DMS53 treated with DMSO at 0.1 percent for 48 hours (cell line): ENCODE data around the gene SH2D2A.
A peak's percentile ranks its signal among the peaks of the same experiment; 100 is the strongest.

Experiments
- DNase-seq: peaks from one replicate; lab custom pipeline; 2025; ENCODE audit not compliant: unreplicated experiment; lab: John Stamatoyannopoulos, UW

SH2D2A gene

DNA sequence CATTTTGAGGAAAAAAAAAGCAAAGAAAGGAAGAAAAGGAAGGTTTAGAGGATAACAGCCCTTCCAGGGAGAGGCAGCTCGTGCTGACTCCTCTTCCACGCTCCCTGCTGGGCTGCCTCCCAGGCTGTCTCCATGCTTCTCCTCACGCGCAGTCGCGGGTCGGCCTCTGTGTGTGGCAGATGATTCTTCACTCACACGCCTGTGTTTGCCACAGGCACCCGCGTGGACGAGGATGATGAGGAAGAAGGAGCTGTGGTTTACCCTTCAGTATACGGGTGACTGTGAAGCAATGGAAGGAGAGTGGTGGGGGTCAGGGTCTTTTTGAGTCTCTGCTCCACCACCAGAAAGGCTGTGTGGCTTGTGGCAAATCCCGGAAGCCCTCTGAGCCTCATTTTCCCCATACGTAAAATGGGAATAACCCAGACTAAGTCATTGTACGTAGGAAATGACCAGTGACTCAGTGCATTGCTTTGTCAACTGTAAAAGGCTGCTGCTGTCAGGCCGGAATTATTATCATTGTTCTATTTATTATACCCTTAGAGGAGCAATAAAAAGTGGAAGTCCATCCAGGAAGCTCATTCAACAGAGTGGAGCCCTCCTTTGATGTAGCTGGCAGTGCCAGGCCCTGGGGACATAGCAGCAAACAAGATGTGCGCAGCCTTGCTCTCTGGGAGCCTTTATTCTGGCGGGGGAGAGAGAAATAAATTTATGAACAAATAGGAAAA lies 11.9 kb upstream of the SH2D2A start:
- no peak for DNase-seq

DNA sequence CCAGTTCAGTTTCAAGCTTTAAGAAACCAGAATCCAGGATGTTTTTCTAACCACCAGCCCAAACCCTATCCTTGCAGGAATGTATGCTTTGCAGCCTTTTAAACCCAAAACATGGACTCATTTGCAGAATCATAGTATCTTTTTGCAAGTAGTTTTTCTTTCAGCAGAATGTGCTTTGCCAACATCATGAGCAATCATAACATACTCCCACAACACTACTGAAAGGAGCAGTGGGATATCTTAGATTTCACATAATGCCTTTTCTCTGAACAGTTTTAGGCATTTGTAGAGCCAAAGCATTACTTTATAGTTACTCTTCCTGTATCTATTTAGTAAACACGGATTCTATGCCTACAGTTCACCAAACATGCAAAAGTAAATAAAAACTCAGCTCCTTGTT lies 10.0 kb upstream of the SH2D2A start:
- DNase-seq = no peak

DNA sequence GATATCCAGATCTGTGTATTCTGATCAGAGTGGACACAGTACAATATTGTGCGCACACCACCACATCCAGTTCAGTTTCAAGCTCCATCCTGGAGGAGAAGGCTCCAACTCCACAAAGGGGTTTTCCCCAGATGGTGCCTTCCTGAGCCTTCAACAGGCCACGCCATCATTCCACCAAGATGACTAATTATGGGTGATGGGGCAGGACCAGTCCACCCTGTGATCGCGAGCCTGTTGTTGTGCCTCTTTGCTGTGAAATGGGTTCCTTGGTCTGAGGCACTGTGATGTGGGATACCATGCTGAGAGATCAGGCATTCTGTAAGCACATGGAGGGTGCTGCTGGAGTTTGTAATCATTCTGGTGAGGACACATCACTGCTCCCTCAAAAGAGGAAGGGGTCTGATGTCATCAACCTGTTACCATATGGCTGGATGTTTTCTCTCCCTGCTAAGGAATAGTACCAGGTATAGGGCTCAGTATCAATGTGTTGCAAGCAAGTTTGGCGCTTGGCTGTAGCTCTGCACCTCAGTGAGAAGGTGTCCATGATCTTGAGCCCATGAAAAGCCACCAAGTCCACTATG lies 6.7 kb upstream of the SH2D2A start:
- no peak for DNase-seq

DNA sequence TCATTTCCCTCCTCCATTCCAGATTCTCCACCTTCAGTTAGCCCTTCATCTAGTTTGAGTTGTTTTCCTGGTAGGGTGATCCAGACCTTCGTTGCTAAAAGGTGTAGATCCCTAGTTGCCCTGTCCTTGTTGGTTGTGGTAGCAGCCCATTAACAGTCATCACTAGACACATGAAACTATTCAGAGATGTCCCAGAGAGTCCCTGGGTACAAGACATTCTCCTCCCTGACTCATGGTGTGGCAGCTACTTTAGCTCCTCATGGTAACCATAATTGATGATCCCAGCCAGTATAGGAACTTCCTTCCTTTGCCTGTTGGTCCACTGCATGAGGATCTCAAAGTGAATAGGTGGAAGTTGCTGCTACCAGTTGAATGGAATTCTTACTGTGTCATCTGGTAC lies 6.0 kb upstream of the SH2D2A start:
- no peak for DNase-seq

DNA sequence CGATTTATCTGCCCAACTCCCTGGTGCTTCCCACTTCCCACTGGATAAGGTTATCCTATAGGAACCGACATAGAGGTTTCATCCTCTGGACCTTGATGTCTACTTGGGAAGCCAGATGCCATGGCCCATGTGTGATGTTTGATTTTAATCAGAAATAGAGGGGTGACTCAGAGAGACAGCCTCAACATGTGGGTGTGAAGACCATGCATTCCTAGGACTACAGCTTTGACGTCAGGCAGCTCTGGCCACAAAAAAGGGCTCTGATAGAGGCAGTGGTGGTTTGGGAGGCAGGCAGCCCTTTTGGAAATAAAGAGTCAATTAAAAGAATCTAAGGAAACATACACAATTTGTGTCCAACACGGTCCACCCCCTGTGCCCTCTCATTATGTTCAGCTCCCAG lies 5.2 kb upstream of the SH2D2A start:
- no peak for DNase-seq

DNA sequence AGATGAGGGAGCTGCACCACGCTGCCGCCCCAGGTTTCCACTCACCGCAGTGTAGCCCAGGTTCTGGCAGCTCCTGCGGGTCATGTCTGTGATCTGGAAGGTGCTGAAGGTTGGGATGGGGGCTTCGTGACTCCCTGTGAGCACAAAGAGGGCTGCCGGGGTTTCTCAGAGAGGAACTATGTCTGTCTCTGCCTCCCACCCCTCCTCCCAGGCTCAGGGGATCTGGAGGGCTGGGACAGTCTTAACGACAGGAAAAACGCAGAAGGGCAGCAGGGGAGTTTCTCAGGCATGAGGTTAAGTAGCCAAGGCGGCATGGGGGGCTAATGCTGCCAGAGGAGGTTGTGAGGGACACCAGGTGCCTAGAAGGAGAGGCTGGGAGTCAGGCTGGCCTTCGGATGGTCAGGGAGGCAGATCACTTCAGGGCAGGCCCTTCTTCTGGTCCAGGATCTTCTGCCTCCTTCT lies 656 bp downstream of the SH2D2A start:
- DNase-seq = no peak

DNA sequence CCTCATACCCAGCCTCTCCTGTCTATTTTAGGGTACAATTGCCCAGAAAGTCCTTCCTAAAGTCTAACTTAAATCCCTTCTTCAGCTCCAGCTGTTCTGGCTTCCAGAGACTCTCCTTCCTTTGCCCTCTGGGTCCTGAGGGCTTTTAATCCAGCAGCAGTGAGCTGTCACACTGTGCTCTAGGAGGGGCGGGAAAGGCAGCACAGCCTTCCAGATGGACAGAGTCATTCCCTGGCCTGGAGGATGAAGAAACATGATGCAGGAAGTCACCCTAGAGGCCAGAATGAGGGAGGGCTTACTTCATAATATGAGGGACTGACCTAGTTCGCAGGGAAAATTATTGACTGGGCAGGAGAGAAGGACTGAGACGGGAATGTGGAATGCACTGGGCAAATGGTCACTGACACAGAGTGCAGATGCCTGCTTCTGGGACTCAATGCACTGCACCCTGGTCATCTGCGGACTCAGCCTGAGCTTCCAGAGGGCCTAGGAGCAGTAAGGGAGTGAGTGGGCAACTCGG lies 1.3 kb downstream of the SH2D2A start:
- no peak for DNase-seq

DNA sequence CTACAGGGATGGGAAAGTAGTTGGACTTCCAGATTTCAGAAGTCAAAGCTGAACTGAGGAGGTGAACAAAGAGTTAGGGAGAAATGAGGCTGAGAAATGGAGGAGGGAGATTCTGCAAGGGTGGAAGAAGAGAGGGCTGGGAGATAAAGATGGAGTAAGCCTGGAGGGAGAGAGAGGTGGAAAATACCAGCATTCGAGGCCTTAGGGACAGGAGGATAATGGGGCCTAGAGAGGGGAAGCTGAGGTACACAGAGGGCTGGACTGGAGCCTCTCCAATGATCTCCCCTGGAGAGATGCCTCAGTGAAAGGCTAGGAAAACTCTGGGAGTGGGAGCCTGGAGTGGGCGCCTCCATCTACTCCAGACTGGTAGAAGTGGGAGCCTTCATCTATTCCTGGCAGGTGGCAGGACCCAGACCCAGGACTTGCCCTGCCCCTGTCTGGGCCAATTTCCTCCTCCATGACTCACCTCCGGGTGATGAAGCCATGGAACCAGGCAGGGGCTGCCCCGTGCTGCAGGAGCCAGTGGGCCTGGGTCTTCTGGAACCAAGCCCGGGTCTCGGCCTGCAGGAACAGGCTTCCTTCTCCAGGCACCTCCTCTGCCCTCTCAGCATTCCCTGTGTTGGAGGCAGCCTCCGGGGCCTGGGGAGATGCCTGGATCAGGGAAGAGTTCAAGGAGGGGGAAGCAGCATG lies 1.9 kb downstream of the SH2D2A start:
- DNase-seq = no peak

DNA sequence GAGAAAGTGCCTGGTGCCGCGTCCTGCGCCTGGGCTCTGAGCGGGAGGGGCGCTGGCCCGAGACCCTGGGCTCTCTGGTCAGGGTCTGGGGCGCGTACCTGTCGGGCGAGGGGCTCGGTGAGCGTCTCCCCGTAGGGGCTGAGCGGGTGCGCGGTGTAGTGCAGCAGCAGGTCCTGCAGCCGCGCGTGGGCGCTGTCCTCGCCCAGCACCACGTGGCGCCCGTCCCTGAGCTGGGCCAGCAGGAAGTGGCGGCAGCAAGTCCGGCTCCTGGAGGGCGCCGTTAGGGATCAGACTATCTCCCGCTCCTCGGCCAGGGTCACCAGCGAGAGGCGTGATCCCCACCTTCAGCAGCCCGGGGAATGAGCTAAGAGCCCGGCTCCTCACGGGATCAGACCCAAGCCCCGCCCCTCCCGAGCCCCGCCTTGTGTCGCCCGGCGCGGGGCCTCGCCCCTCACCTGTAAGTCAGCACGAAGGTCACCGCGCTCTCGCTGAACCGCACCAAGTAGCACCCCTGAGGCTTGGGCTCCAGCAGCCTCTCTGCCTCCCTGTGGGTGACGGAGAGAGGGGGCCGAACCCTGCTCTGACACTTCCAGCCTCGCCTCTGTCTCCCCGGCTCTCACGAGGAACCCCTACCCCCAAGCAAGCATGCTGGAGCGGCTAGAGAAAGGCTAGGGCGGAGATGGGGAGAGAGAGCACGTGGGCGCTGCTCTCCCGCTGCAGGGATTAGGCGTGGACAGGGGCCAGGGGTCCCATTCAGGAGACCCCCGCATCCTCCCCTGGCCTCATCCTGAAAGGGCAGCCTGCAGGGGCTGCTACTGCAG lies 2.7 kb downstream of the SH2D2A start:
- peak; percentile 52 for DNase-seq

DNA sequence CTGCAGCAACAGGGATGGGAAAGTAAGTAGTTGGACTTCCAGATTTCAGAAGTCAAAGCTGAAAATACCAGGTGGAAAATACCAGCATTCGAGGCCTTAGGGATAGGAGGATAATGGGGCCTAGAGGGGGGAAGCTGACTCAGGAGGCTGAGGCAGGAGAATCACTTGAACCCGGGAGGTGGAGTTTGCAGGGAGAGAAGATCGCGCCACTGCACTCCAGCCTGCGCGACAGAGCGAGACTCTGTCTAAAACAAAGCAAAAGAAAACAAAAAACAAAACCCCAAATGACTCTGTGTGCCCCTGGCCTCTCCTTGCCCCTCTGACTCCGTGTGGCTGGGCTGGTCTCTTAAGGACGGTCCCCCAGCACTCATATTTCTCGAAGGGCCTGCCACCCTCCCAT lies 3.4 kb downstream of the SH2D2A start:
- no peak for DNase-seq

DNA sequence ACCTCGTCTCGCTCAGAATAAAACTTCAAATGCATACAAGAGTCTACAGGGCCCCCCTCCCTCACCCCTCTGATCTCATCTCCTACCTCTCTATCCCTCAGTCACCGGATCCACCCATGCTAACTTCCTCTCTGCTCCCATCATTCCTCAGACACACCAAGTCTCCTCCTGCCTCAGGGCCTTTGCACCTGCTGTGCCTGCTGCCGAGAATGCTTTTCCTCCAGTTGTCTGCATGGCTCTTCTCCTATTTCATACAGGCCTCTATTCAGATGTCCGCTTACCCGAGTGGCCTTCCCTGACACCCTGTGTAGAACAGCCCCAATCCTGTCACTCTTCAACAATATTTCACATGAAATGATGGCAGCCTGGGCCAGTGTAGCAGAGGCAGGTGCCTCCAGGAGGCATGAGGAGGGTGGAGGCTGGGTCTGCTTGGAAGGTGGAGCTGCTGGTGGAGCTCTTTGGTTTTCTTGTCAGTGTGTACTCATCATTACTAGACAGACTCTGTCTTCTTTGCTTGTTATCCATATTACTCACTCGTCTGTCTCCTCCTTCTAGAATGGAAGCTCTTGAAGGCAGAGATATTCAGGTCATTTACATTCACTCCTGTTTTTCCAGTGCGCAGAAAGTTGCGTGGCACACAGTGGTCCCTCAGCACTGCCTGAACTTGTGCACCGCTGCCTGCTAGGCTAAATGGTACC lies 4.2 kb downstream of the SH2D2A start:
- DNase-seq = no peak

DNA sequence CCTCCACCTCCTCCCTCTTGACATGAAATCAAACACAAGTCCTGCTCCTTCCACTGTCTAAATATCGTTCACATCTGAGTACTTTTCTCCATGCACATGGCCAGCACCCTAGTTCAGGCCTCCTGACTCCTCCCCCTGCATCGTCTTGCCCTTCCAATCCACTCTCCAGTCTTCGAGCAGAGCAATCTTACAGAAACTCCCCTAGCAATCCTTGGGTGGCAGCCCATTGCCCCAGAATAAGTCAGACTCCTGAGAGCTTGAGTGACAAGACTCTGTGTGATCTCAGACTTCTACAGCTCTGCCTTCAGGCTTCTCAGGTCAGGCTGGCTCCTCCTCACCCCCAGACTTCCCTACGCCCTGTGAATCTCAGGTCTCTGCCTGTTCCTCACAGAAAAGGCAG lies 5.5 kb downstream of the SH2D2A start:
- no peak for DNase-seq

DNA sequence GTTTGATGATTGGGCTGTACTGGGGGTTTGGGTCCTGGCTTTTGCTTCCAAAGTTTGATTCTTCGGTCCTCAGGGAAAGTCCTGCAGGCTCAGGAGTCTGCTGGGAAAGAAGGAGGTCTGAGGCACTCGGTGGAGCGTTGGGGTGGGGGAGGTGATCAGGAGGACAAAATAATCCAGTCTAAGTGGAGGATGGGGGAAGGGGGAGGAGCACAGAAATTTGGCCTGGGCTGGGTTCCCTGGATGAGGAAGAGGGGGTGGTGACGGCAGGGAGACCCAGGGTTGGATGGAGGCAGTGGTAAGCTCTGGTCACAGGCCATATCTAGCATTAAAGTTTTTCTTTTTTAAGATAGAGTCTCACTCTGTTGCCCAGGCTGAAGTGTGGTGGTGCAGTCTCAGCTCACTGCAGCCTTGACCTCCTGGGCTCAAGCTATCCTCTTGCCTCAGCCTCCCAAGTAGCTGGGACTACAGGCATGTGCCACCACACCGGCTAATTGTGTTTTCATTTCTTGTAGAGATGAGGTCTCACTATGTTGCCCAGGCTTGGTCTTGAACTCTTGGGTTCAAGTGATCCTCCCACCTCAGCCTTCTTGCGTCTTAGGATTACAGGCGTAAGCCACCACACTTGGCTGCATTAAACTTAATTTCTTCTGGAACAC lies 6.8 kb downstream of the SH2D2A start:
- no peak for DNase-seq

DNA sequence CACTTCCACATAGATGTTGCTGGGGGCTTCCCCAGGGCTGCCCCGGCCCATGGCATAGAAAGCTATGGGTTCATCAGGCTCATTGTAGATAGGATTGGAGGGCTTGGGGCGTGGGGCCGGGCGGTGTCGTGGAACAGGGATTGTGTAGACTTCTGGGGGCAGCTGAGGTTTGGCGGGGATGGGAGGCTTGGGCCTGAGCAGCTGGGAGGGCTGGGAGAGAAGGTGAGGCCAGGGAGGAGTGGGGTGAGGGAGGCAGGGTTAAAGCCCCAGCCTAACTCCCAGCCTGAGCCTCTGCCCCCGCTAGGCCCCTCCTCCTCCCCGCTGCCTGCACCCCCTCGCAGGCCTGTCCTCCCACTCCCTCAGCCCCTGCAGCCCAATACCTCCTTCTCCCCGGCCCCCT lies 7.4 kb downstream of the SH2D2A start:
- no peak for DNase-seq

DNA sequence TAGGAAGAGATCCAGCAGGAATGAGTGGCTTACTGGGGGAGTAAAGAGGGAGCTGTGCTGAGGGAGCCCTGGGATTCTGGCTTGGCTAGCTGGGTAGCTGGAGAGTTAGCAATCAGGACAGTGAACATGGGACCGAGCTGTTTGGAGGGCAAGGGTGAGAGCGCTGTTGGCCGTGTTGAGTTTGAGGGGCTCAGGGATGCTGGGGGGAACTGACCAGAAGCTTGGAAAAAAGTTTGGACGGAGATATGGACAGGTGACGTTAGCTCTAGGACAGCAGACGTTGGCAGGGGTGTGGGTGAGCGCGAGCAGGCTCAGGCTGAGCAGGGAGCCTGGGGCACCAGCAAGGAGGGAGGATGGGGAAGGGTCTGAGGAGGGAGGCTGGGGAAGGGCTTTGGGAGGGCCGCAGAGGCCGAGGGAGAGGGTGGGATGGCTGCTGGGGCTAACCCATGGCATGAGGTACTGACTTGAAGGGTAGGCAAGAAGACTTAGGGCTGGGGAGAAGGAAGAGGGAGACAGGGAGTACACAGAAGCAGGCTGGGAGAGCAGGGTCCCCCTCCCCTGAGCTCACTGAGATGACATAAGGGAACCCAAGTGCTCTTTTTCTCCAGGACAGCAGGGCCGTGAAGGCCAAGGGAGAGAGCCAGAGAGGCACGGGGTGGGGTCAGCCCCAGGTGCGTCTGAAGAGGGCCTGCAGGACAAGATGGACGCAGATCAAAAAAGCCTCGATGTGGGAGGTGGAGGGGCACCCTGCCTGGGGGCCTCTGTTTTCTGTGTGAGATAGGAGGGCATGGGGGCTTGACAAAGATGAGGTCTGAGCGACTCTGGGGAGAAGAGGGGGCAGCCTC lies 8.2 kb downstream of the SH2D2A start:
- DNase-seq = no peak

DNA sequence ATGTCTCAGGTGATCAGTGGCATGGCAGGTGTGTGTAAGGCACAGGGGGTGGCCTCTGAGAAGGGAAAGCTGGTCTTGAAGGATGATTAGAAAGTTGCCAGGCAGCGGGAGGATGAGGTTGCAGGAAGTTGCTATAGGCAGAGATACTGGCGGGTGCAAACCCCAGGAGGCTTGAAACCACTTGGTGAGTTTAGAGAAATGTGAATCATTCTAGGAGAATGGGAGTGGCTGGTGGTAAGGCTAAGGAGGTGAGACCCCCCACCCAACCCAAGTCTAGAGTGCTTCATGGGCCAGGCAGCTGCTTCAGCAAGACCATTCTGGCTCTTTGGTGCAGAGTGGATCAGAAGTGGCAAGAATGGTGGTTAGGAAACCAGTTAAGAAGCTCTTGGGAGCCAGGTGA lies 9.0 kb downstream of the SH2D2A start:
- no peak for DNase-seq

DNA sequence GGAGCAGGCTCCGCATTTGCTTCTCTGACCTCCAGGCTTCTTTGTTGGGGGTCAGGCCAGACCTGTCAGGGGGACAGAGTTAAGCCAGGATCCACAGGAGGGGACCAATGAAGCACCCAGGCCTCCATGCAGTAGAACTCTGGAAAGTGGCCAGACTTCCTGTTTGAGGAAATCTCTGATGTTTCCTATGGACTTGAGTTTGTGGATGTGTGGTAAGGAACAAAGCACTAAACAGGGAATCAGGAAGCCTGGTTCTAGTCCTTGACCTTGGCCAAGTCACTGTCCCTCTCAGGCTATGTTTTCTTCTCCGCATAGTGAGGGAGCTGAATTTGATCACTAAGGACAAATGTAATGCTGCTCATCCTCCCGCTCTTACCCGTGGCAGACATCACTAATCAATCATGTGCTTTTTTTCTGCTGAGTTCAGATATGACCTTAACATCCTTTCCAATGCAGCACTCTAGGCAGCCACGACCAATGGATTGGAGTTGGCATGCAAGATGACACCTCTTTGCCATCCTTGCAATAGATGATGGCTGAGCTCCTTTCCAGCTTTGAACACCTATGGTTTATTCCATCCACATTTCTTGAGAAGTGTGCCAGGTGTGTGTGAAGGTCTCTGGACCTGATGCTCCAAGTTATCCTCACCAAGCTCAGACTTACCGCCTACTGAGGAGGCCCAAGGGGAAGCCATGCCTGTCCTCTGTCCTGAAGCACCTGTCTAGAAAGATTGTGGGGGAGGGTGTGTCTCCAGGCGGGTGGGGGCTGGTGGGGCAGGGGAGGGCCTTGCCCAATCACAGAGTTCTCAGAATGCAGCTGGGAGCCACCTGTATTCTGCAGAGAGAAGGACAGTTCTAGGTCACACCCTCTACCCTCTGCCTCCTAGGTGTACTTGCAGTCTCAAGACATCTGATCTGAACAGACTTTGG lies 9.9 kb downstream of the SH2D2A start:
- DNase-seq = no peak
